SK-N-SH (cell line): ENCODE measurements around the gene MOB2.

Source experiments
- CTCF ChIP-seq: fragments of 200-600 bp; sonication (generic); IDR thresholded peaks from 2 replicates; pipeline ENCODE4 v1.6.1; 2017; ENCODE audit warnings: antibody characterized with exemption, mild to moderate bottlenecking, moderate library complexity
- EP300 ChIP-seq, 2 experiments: IDR thresholded peaks; 2 replicates each; pipeline versions ENCODE4 v1.4.0 to v1.6.1; 2012; ENCODE audit warnings: borderline replicate concordance in 1 of 2, low read depth in 1 of 2, low read length in 1 of 2
- FOXM1 ChIP-seq: IDR thresholded peaks from 2 replicates; pipeline ENCODE4 v1.4.0; 2012; ENCODE audit warnings: low read depth, mild to moderate bottlenecking
- GATA2 ChIP-seq: sonication (generic); formaldehyde crosslinking; IDR thresholded peaks from 2 replicates; pipeline ENCODE4 v1.5.0; 2020; ENCODE audit warnings: mild to moderate bottlenecking, missing genetic modification reagents
- MEF2A ChIP-seq: IDR thresholded peaks from 2 replicates; pipeline ENCODE4 v1.4.0; 2012; ENCODE audit warnings: low read depth, borderline replicate concordance
- NRF1 ChIP-seq: IDR thresholded peaks from 2 replicates; pipeline ENCODE4 v1.6.1; 2012; ENCODE audit warnings: low read depth, mild to moderate bottlenecking, low read length
- REST ChIP-seq: IDR thresholded peaks from 2 replicates; pipeline ENCODE4 v1.6.1; 2012; ENCODE audit warnings: mild to moderate bottlenecking, low read depth, low read length, moderate library complexity
- RFX5 ChIP-seq: IDR thresholded peaks from 2 replicates; pipeline ENCODE4 v1.6.1; 2012; ENCODE audit warnings: mild to moderate bottlenecking, improper control_type of control experiment, low read length
- USF2 ChIP-seq: fragments of 150-350 bp; IDR thresholded peaks from 2 replicates; pipeline ENCODE4 v1.6.1; 2017; ENCODE audit warnings: antibody characterized with exemption, low read length, low read depth, borderline replicate concordance
- YY1 ChIP-seq: IDR thresholded peaks from 2 replicates; pipeline ENCODE4 v1.4.0; 2012; ENCODE audit warnings: low read depth, mild to moderate bottlenecking

GRCh38 chr11:1534682-1535081 is 48.1 kb upstream of the MOB2 start:
- TF ChIP-seq CTCF = no peak
- no peak for TF ChIP-seq FOXM1
- TF ChIP-seq RFX5 = no peak
- no peak for TF ChIP-seq REST
- TF ChIP-seq EP300 (IDR thresholded peaks at IDR 0.05; ENCODE audit: borderline replicate concordance in 1 of 2, low read depth in 1 of 2, low read length in 1 of 2) = no peak
- no peak for TF ChIP-seq GATA2 (CRISPR knock-in tag)
- no peak for TF ChIP-seq YY1
- TF ChIP-seq MEF2A = no peak
- TF ChIP-seq USF2 = no peak
- TF ChIP-seq NRF1 = no peak
